HEK293 (cell line): ENCODE results near the gene FGD4.

Experiments used
- BCL11A ChIP-seq: fragments of 450-650 bp; formaldehyde crosslinking; IDR thresholded peaks from 2 replicates; pipeline ENCODE4 v1.5.1; 2016; ENCODE audit warnings: low read depth, missing biosample characterization, missing genetic modification characterization
- CTCF ChIP-seq: fragments of 450-650 bp; formaldehyde crosslinking; IDR thresholded peaks from 2 replicates; pipeline ENCODE4 v1.5.1; 2016; ENCODE audit warnings: missing biosample characterization, missing genetic modification characterization
- EGR2 ChIP-seq: fragments of 450-650 bp; formaldehyde crosslinking; IDR thresholded peaks from 2 replicates; pipeline ENCODE4 v1.5.1; 2016; ENCODE audit warnings: low read depth, missing biosample characterization, missing genetic modification characterization
- HOXD13 ChIP-seq: sonication (generic); formaldehyde crosslinking; IDR thresholded peaks from 2 replicates; pipeline ENCODE4 v1.8.0; 2022; ENCODE audit warnings: missing genetic modification reagents, borderline replicate concordance
- REST ChIP-seq: fragments of 450-650 bp; formaldehyde crosslinking; IDR thresholded peaks from 2 replicates; pipeline ENCODE4 v1.5.1; 2016; ENCODE audit warnings: missing biosample characterization, missing genetic modification characterization
- TCF7L2 ChIP-seq: IDR thresholded peaks from 2 replicates; pipeline ENCODE4 v1.6.1; 2011; ENCODE audit warnings: low read depth, mild to moderate bottlenecking, inconsistent platforms, low read length, moderate library complexity, borderline replicate concordance
- ZBTB17 ChIP-seq: fragments of 450-650 bp; formaldehyde crosslinking; IDR thresholded peaks from 2 replicates; pipeline ENCODE4 v1.5.1; 2016; ENCODE audit warnings: missing biosample characterization, missing genetic modification characterization
- ZNF174 ChIP-seq: fragments of 450-650 bp; formaldehyde crosslinking; IDR thresholded peaks from 2 replicates; pipeline ENCODE4 v1.5.0; 2017; ENCODE audit warnings: missing biosample characterization, mild to moderate bottlenecking, missing genetic modification characterization
- ZNF2 ChIP-seq: fragments of 450-650 bp; formaldehyde crosslinking; IDR thresholded peaks from 2 replicates; pipeline ENCODE4 v1.5.1; 2016; ENCODE audit warnings: missing biosample characterization, missing genetic modification characterization
- ZNF280D ChIP-seq: fragments of 450-650 bp; formaldehyde crosslinking; IDR thresholded peaks from 2 replicates; pipeline ENCODE4 v1.5.1; 2016; ENCODE audit warnings: missing biosample characterization, missing genetic modification characterization
- ZNF423 ChIP-seq: fragments of 450-650 bp; formaldehyde crosslinking; IDR thresholded peaks from 2 replicates; pipeline ENCODE4 v1.5.1; 2016; ENCODE audit warnings: missing biosample characterization, missing genetic modification characterization
- ZNF549 ChIP-seq: fragments of 450-650 bp; IDR thresholded peaks from 2 replicates; pipeline ENCODE4 v1.5.1; 2018; ENCODE audit warnings: missing biosample characterization, missing genetic modification characterization, mild to moderate bottlenecking, inconsistent platforms, moderate library complexity
- ZNF639 ChIP-seq: fragments of 450-650 bp; formaldehyde crosslinking; IDR thresholded peaks from 2 replicates; pipeline ENCODE4 v1.5.1; 2016; ENCODE audit warnings: missing biosample characterization, missing genetic modification characterization
- ZSCAN5A ChIP-seq: fragments of 450-650 bp; formaldehyde crosslinking; IDR thresholded peaks from 2 replicates; pipeline ENCODE4 v1.5.1; 2016; ENCODE audit warnings: missing biosample characterization, missing genetic modification characterization

- TF ChIP-seq ZNF423 (tag by site-specific recombination) (no peak), ZNF549 (tag by site-specific recombination) (no peak), ZBTB17 (tag by site-specific recombination) (no peak), HOXD13 (CRISPR knock-in tag) (no peak), CTCF (no peak), ZNF280D (tag by site-specific recombination) (no peak), EGR2 (tag by site-specific recombination) (no peak), ZNF174 (tag by site-specific recombination) (no peak), BCL11A (no peak), ZNF2 (no peak), TCF7L2 (no peak), REST (tag by site-specific recombination) (no peak), ZNF639 (tag by site-specific recombination) (no peak), ZSCAN5A (tag by site-specific recombination) (no peak)
Measured at GRCh38 chr12:32559434-32559833, 160.1 kb downstream of the FGD4 start.
